ENCODE data around the gene ZNF580. TPM values are rescaled to one million over a fixed set of nuclear protein-coding genes. Genes with fewer than 3 reads are reported as not detected.

ZNF580 gene
- total RNA-seq, 1 experiment from 2014 or later = 22.8 TPM

DNA sequence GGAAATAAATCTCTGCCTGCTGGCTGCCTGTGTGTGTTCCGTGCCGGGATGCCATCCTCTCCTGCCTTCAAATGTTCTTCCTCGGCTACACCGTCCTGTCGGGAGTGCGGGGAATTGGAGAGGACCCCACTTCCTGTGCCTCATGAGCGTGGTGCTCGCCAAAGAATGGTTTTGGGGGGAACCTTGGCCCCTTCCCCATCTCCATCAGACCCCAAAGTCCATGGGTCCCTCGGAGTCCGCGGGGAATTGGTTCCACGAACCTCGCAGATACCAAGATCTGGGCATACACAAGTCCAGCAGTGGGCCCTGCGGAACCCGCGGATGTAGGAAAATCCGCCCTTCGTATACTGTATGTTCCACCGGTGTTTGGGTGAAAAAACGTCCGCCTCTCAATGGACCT lies 37.7 kb upstream of the ZNF580 start:
- no peak overlapping the region for H2BK20ac ChIP-seq (ENCODE audit: low read depth, low read length, poor library complexity, severe bottlenecking)
- no peak overlapping the region for H4K91ac ChIP-seq (ENCODE audit: insufficient read length, low read depth, low read length)
- no peak overlapping the region for H3T11ph ChIP-seq (ENCODE audit: low read length)
- no peak overlapping the region for H4K8ac ChIP-seq (replicated peaks; ENCODE audit: insufficient read length, low read depth, low read length)
- no peak overlapping the region for H4K5ac ChIP-seq (ENCODE audit: insufficient read length, low read depth, low read length)
- H3K56ac ChIP-seq (ENCODE audit: insufficient read length, low read depth, low read length) = no peak overlapping the region
- TF ChIP-seq CTCF (conservative IDR thresholded peaks at IDR 0.05) = no peak
- H3K4me2 ChIP-seq (ENCODE audit: insufficient read depth, insufficient read length, low read length) = no peak overlapping the region
- no peak for DNase-seq
- no peak overlapping the region for H3K14ac ChIP-seq (ENCODE audit: insufficient read depth, low read length)
- no peaks in the 10 kb centered on the region for H3K9me3 ChIP-seq (ENCODE audit: control insufficient read depth, low read depth, low read length)
- no peak overlapping the region for H2AK5ac ChIP-seq (ENCODE audit: insufficient read length, low read length)
- H3K23ac ChIP-seq (ENCODE audit: insufficient read length, low read depth, low read length) = no peak overlapping the region
- no peaks in the 10 kb centered on the region for H4K20me1 ChIP-seq (ENCODE audit: control insufficient read depth, insufficient read depth, insufficient read length)
- H3K27ac ChIP-seq (ENCODE audit: insufficient read length, low read depth, low read length) = no peak overlapping the region
- no peak overlapping the region for H3K4ac ChIP-seq (ENCODE audit: low read depth, low read length)
- no peaks in the 10 kb centered on the region for H3K27me3 Mint-ChIP-seq (ENCODE audit: low read depth)
- no peak overlapping the region for H2BK15ac ChIP-seq (ENCODE audit: low read depth, low read length)
- H3K4me1 Mint-ChIP-seq = peaks cover 40 to 41% of the 10 kb centered on the region in 2 experiments
- no peaks in the 10 kb centered on the region for H3K27me3 ChIP-seq (ENCODE audit: insufficient read depth, low read length)
- no CpG with 5 or more reads among the region's 21 CpGs for WGBS (ENCODE audit: extremely low coverage, insufficient read length, low lambda C conversion rate)
- peak overlapping the region in 2 of 3 experiments; percentile 65 to 93; a peak in 4 of 7 replicates for H3K27ac Mint-ChIP-seq
- no peak overlapping the region for H3K18ac ChIP-seq (ENCODE audit: insufficient read length, low read depth, low read length)
- H3K79me1 ChIP-seq (ENCODE audit: insufficient read depth, low read depth, low read length, poor library complexity, severe bottlenecking) = peaks cover 4% of the 10 kb centered on the region
- no peaks in the 10 kb centered on the region; the same call in 1 of the 2 replicates for H3K79me2 ChIP-seq (ENCODE audit: insufficient read depth, low read length)
- H2BK5ac ChIP-seq (ENCODE audit: insufficient read length, low read length) = no peak overlapping the region
- peaks cover 8% of the 10 kb centered on the region for H3K23me2 ChIP-seq (ENCODE audit: insufficient read length, low read depth, low read length, poor library complexity, severe bottlenecking)
- H3K4me1 ChIP-seq (ENCODE audit: insufficient read depth, low read length) = peaks cover 4% of the 10 kb centered on the region; the same call in 1 of the 2 replicates
- H3K36me3 Mint-ChIP-seq (ENCODE audit: insufficient read depth in 1 of 3, low read depth in 3 of 3) = peaks cover 10 to 15% (median 13%) of the 10 kb centered on the region in 3 experiments
- no peak overlapping the region for H2BK12ac ChIP-seq (ENCODE audit: insufficient read length, low read depth, low read length)
- peaks cover 2 to 4% of the 10 kb centered on the region in 2 experiments; a peak in 2 of 5 replicates for H3K9me3 Mint-ChIP-seq
- H3K4me3 Mint-ChIP-seq = peak overlapping the region in 1 of 2 experiments; percentile 87; a peak in 1 of 5 replicates
- no peak overlapping the region for H3K9ac ChIP-seq (ENCODE audit: extremely low read depth, insufficient read length, low read length)
- H2AFZ ChIP-seq (ENCODE audit: low read length) = no peak overlapping the region
- no peak overlapping the region for H2BK120ac ChIP-seq (ENCODE audit: low read depth, low read length, poor library complexity, severe bottlenecking)
